Keratinocyte (primary cell): ENCODE measurements around the gene HRNR.
A peak's percentile ranks its signal among the peaks of the same experiment; 100 is the strongest.

Experiments used
- CTCF ChIP-seq, 3 experiments: IDR thresholded peaks in 1 of 3; conservative IDR thresholded peaks in 1 of 3; optimal IDR thresholded peaks in 1 of 3; 2 replicates in 2 of 3; 3 replicates in 1 of 3; pipeline versions ENCODE3 to v1.5.1; 2011; ENCODE audit warnings: low read length in 3 of 3, mild to moderate bottlenecking in 3 of 3, moderate library complexity in 2 of 3, control low read depth in 1 of 3, inconsistent platforms in 1 of 3; ENCODE audit not compliant: insufficient read depth in 2 of 3; ENCODE audit errors: extremely low read depth in 1 of 3
- EZH2 ChIP-seq: IDR thresholded peaks from one replicate; pipeline ENCODE4 v1.6.1; 2012; ENCODE audit warnings: inconsistent platforms, mild to moderate bottlenecking, low read length, moderate library complexity

GRCh38 chr1:152188673-152189591 lies 35.1 kb downstream of the HRNR start:
- peak; percentile 80 to 85 (median 84) for TF ChIP-seq CTCF (optimal IDR thresholded peaks at IDR 0.05 in 1 of 3, IDR thresholded peaks at IDR 0.05 in 1 of 3, conservative IDR thresholded peaks at IDR 0.05 in 1 of 3; ENCODE audit: extremely low read depth in 1 of 3, insufficient read depth in 2 of 3, low read length in 3 of 3)
- TF ChIP-seq EZH2: no peak
